ENCODE data around the gene SKIC2.

The SKIC2 gene

GRCh38 chr6:31919624-31920303 lies 39.2 kb upstream of the SKIC2 start:
- H3K4me3 ChIP-seq (replicated peaks; ENCODE audit: low read depth, low read length), result no peak overlapping the region
- TF ChIP-seq CTCF (IDR thresholded peaks at IDR 0.05; ENCODE audit: low read depth, low read length, missing control alignments), result no peak
- DNase-seq (ENCODE audit: extremely low read depth, low read depth), result no peak

- TF ChIP-seq CTCF (IDR thresholded peaks at IDR 0.05; ENCODE audit: low read depth, low read length, missing control alignments), result no peak
- DNase-seq (ENCODE audit: extremely low read depth, low read depth), result no peak
- no peak overlapping the region for H3K4me3 ChIP-seq (replicated peaks; ENCODE audit: low read depth, low read length)
Measured at GRCh38 chr6:31920811-31921210, 38.2 kb upstream of the SKIC2 start.

- no peak for TF ChIP-seq CTCF (IDR thresholded peaks at IDR 0.05; ENCODE audit: low read depth, low read length, missing control alignments)
- DNase-seq (ENCODE audit: extremely low read depth, low read depth), result no peak
Measured at GRCh38 chr6:31922942-31923341, 36.0 kb upstream of the SKIC2 start.

GRCh38 chr6:31927242-31927862 lies 31.6 kb upstream of the SKIC2 start, which contains the start of gene C2:
C2 (plus strand) TSS chr6:31927717; CDS start chr6:31927753, 36 bp downstream.
- H3K4me3 ChIP-seq (replicated peaks; ENCODE audit: low read depth, low read length), result no peak within 1 kb of the TSS
- no peak for DNase-seq (ENCODE audit: extremely low read depth, low read depth)
- no peak for TF ChIP-seq CTCF (IDR thresholded peaks at IDR 0.05; ENCODE audit: low read depth, low read length, missing control alignments)

More at GRCh38 chr6:31922942-31923341, 36.0 kb upstream of the SKIC2 start:
- no peak overlapping the region for H3K4me3 ChIP-seq (replicated peaks; ENCODE audit: low read depth, low read length)

GRCh38 chr6:31927863-31928671 lies 30.9 kb upstream of the SKIC2 start:
- no peak for DNase-seq (ENCODE audit: extremely low read depth, low read depth)

GRCh38 chr6:31928672-31928939 lies 30.4 kb upstream of the SKIC2 start:
- no peak for DNase-seq (ENCODE audit: extremely low read depth, low read depth)
- H3K4me3 ChIP-seq (replicated peaks; ENCODE audit: low read depth, low read length), result no peak overlapping the region
- TF ChIP-seq CTCF (IDR thresholded peaks at IDR 0.05; ENCODE audit: low read depth, low read length, missing control alignments), result no peak

More at GRCh38 chr6:31927863-31928671, 30.9 kb upstream of the SKIC2 start:
- no peak for TF ChIP-seq CTCF (IDR thresholded peaks at IDR 0.05; ENCODE audit: low read depth, low read length, missing control alignments)
- no peak overlapping the region for H3K4me3 ChIP-seq (replicated peaks; ENCODE audit: low read depth, low read length)
